Suppressor macrophage treated with lipopolysaccharide for 1 hour (primary cell): ENCODE results near the gene SH2D4B.
A peak's percentile ranks its signal among the peaks of the same experiment; 100 is the strongest.

ENCODE experiments used
- DNase-seq, 3 donors: peaks; one replicate each; pipeline ENCODE4 v3.0.0-alpha.2; 2020 to 2022

The SH2D4B gene

GRCh38 chr10:80596391-80597257, 58.9 kb downstream of the SH2D4B start:
- DNase-seq = peak; percentile 66 to 75 (median 72)

- peak; percentile 70 to 85 (median 85) for DNase-seq
Observed at GRCh38 chr10:80598084-80598798, 60.5 kb downstream of the SH2D4B start.

GRCh38 chr10:80598951-80599350, 61.2 kb downstream of the SH2D4B start:
- DNase-seq = no peak

- peak; percentile 83 to 87 (median 85) for DNase-seq
Observed at GRCh38 chr10:80599424-80599847, 61.7 kb downstream of the SH2D4B start.

GRCh38 chr10:80600256-80600655, 62.6 kb downstream of the SH2D4B start:
- DNase-seq = no peak

- peak; percentile 65 to 70 (median 65) for DNase-seq
Observed at GRCh38 chr10:80602881-80603280, 65.2 kb downstream of the SH2D4B start.

GRCh38 chr10:80603516-80603915, 65.8 kb downstream of the SH2D4B start:
- DNase-seq = no peak

GRCh38 chr10:80608706-80609105, 71.0 kb downstream of the SH2D4B start:
- no peak for DNase-seq

GRCh38 chr10:80609331-80609730, 71.6 kb downstream of the SH2D4B start:
- no peak for DNase-seq

GRCh38 chr10:80611481-80612185, 73.9 kb downstream of the SH2D4B start:
- no peak for DNase-seq

- no peak for DNase-seq
Observed at GRCh38 chr10:80612261-80612660, 74.6 kb downstream of the SH2D4B start.

GRCh38 chr10:80613466-80614170, 75.9 kb downstream of the SH2D4B start:
- no peak for DNase-seq

- DNase-seq = no peak
Observed at GRCh38 chr10:80614576-80615416, 77.1 kb downstream of the SH2D4B start.

- no peak for DNase-seq
Observed at GRCh38 chr10:80617807-80618206, 80.1 kb downstream of the SH2D4B start.

GRCh38 chr10:80619036-80619435, 81.3 kb downstream of the SH2D4B start:
- no peak for DNase-seq

GRCh38 chr10:80622153-80622552, 84.5 kb downstream of the SH2D4B start:
- no peak for DNase-seq

GRCh38 chr10:80630324-80630723, 92.6 kb downstream of the SH2D4B start:
- no peak for DNase-seq

GRCh38 chr10:80632742-80633141, 95.0 kb downstream of the SH2D4B start:
- no peak for DNase-seq

- DNase-seq = no peak
Observed at GRCh38 chr10:80633383-80633860, 95.7 kb downstream of the SH2D4B start.

- no peak for DNase-seq
Observed at GRCh38 chr10:80633910-80634309, 96.2 kb downstream of the SH2D4B start.

- no peak for DNase-seq
Observed at GRCh38 chr10:80642661-80643060, 105.0 kb downstream of the SH2D4B start.

- no peak for DNase-seq
Observed at GRCh38 chr10:80646366-80646765, 108.7 kb downstream of the SH2D4B start.
